Caco-2 (cell line): ENCODE results near the gene KIF17. TPM values are rescaled to one million over a fixed set of nuclear protein-coding genes. Genes with fewer than 3 reads are reported as not detected.

ENCODE experiments used
- BruUV-seq: library from RNA; stranded (reverse); fragments of 400-500 nt; replicated peaks from 2 replicates; lab custom pipeline; 2021; lab: Mats Ljungman, UMichigan
- CTCF ChIA-PET: fragments of 300-600 bp; sonication (Branson Sonifier 250); formaldehyde crosslinking; loops from one replicate; lab custom pipeline; 2022; ENCODE audit warnings: antibody characterized with exemption; lab: Charles Lee
- POLR2A ChIA-PET: fragments of 300-600 bp; sonication (Branson Sonifier 250); formaldehyde crosslinking; loops from one replicate; lab custom pipeline; 2022; ENCODE audit warnings: antibody characterized with exemption; lab: Charles Lee
- DNase-seq, 2 experiments: peaks; one replicate each; pipeline versions ENCODE4 v3.0.0 to v3.0.0-alpha.2; 2020 to 2022
- H3K27me3 ChIP-seq: replicated peaks from 2 replicates; pipeline ENCODE4 v1.6.0; 2011; ENCODE audit warnings: low read length; ENCODE audit not compliant: control insufficient read depth, insufficient read depth
- H3K36me3 ChIP-seq: 2 replicates; pipeline ENCODE4 v1.5.1; 2011; ENCODE audit warnings: low read length; ENCODE audit not compliant: control insufficient read depth, insufficient read depth
- H3K4me1 ChIP-seq: fragments of 250-450 bp; sonication (Bioruptor Pico); 2 replicates; pipeline ENCODE4 v1.5.1; 2020; ENCODE audit warnings: mild to moderate bottlenecking
- H3K4me3 ChIP-seq: 2 replicates; pipeline ENCODE4 v1.5.1; 2011; ENCODE audit warnings: low read depth, mild to moderate bottlenecking, control low read depth, low read length
- H3K9me3 ChIP-seq: fragments of 250-450 bp; sonication (Bioruptor Pico); 2 replicates; pipeline ENCODE4 v1.5.1; 2020; ENCODE audit warnings: mild to moderate bottlenecking, moderate library complexity
- H3K27ac Mint-ChIP-seq: one replicate; pipeline ENCODE4 v1.8.0; 2022; ENCODE audit warnings: mixed read lengths; ENCODE audit not compliant: unreplicated experiment
- H3K27me3 Mint-ChIP-seq: one replicate; pipeline ENCODE4 v1.8.0; 2022; ENCODE audit warnings: mixed read lengths; ENCODE audit not compliant: insufficient read depth, unreplicated experiment
- H3K36me3 Mint-ChIP-seq: one replicate; pipeline ENCODE4 v1.8.0; 2022; ENCODE audit warnings: mild to moderate bottlenecking, mixed read lengths; ENCODE audit not compliant: insufficient read depth, unreplicated experiment
- H3K4me1 Mint-ChIP-seq: one replicate; pipeline ENCODE4 v1.8.0; 2022; ENCODE audit warnings: low read depth, mixed read lengths; ENCODE audit not compliant: unreplicated experiment
- H3K4me3 Mint-ChIP-seq: one replicate; pipeline ENCODE4 v1.8.0; 2022; ENCODE audit warnings: mild to moderate bottlenecking, moderate library complexity, mixed read lengths; ENCODE audit not compliant: unreplicated experiment
- H3K9me3 Mint-ChIP-seq: one replicate; pipeline ENCODE4 v1.8.0; 2022; ENCODE audit warnings: mixed read lengths; ENCODE audit not compliant: unreplicated experiment
- intact Hi-C: fragments of 100-400 bp; cut with micrococcal nuclease; formaldehyde crosslinking; loops from one replicate; pipeline ENCODE4 v1.10.0; 2022; ENCODE audit not compliant: unreplicated experiment
- total RNA-seq: library from RNA; stranded (reverse); gene quantifications from 2 replicates; pipeline ENCODE4 v1.2.3, GENCODE V29; 2022
- TF ChIP-seq, protein P1 (sequence below), 2 experiments: fragments of 200-600 bp in 1 of 2; IDR thresholded peaks; 1 replicate in 1 of 2; 2 replicates in 1 of 2; pipeline versions ENCODE4 v1.5.1 to v1.8.0; 2011 to 2022; ENCODE audit warnings: antibody characterized with exemption in 1 of 2, control low read depth in 1 of 2, inconsistent platforms in 1 of 2, low read depth in 1 of 2, low read length in 1 of 2, mild to moderate bottlenecking in 1 of 2, moderate library complexity in 1 of 2; ENCODE audit not compliant: insufficient read depth in 1 of 2, severe bottlenecking in 1 of 2, unreplicated experiment in 1 of 2

Gene KIF17
- total RNA-seq, 1 experiment from 2014 or later, result 1.5 TPM

GRCh38 chr1:20624709-20625108 is 93.1 kb downstream of the KIF17 start:
- no peaks in the 10 kb centered on the region for H3K9me3 ChIP-seq
- DNase-seq, result no peak
- ChIA-PET POLR2A (no interaction called here), CTCF (interaction anchor here (0.9 kb wide), 1 partner anchor 31 kb away, joined by 3 read pairs; no protein-coding TSS in a partner anchor)
- H3K36me3 ChIP-seq, result no peaks in the 10 kb centered on the region
- no peaks in the 10 kb centered on the region for H3K9me3 Mint-ChIP-seq
- H3K27ac Mint-ChIP-seq, result no peak overlapping the region
- H3K4me3 ChIP-seq, result no peak overlapping the region
- no peaks in the 10 kb centered on the region for H3K36me3 Mint-ChIP-seq
- no peaks in the 10 kb centered on the region for H3K27me3 ChIP-seq
- no peak overlapping the region for H3K4me3 Mint-ChIP-seq
- BruUV-seq, result no TSS peak
- TF ChIP-seq, protein P1, sequence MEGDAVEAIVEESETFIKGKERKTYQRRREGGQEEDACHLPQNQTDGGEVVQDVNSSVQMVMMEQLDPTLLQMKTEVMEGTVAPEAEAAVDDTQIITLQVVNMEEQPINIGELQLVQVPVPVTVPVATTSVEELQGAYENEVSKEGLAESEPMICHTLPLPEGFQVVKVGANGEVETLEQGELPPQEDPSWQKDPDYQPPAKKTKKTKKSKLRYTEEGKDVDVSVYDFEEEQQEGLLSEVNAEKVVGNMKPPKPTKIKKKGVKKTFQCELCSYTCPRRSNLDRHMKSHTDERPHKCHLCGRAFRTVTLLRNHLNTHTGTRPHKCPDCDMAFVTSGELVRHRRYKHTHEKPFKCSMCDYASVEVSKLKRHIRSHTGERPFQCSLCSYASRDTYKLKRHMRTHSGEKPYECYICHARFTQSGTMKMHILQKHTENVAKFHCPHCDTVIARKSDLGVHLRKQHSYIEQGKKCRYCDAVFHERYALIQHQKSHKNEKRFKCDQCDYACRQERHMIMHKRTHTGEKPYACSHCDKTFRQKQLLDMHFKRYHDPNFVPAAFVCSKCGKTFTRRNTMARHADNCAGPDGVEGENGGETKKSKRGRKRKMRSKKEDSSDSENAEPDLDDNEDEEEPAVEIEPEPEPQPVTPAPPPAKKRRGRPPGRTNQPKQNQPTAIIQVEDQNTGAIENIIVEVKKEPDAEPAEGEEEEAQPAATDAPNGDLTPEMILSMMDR (IDR thresholded peaks at IDR 0.05; ENCODE audit: insufficient read depth in 1 of 2, low read depth in 1 of 2, low read length in 1 of 2, severe bottlenecking in 1 of 2, unreplicated experiment in 1 of 2), result no peak
- peaks cover 6% of the 10 kb centered on the region for H3K4me1 Mint-ChIP-seq
- no peaks in the 10 kb centered on the region for H3K4me1 ChIP-seq
- H3K27me3 Mint-ChIP-seq, result no peaks in the 10 kb centered on the region
- intact Hi-C loops, result no loop called here

DNA sequence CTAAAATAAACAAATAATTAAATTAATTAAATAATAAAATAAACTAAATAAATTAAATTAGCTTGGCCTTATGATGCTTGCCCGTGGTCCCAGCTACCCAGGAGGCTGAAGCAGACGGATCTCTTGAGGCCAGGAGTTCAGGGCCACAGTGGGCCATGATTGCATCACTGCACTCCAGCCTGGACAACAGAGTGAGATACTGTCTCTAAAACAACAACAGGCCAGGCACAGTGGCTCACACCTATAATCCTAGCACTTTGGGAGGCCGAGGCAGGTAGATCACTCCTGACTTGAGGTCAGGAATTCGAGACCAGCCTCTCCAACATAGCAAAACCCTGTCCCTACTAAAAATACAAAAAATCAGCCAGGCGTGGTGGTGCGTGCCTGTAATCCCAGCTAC is 96.8 kb downstream of the KIF17 start:
- H3K9me3 Mint-ChIP-seq, result no peaks in the 10 kb centered on the region
- intact Hi-C loops, result no loop called here
- H3K27ac Mint-ChIP-seq, result no peak overlapping the region
- ChIA-PET POLR2A (no interaction called here), CTCF (interaction anchor here (0.7 kb wide), 1 partner anchor 728 kb away, joined by 3 read pairs; no protein-coding TSS in a partner anchor)
- Histone ChIP-seq H3K27me3 (no peaks in the 10 kb centered on the region), H3K4me1 (no peaks in the 10 kb centered on the region), H3K36me3 (no peaks in the 10 kb centered on the region), H3K4me3 (no peak overlapping the region), H3K9me3 (no peaks in the 10 kb centered on the region)
- no peaks in the 10 kb centered on the region for H3K27me3 Mint-ChIP-seq
- DNase-seq, result no peak
- no peaks in the 10 kb centered on the region for H3K36me3 Mint-ChIP-seq
- no peak overlapping the region for H3K4me3 Mint-ChIP-seq
- TF ChIP-seq, protein P1 (IDR thresholded peaks at IDR 0.05; ENCODE audit: insufficient read depth in 1 of 2, low read depth in 1 of 2, low read length in 1 of 2, severe bottlenecking in 1 of 2, unreplicated experiment in 1 of 2), result no peak
- no TSS peak for BruUV-seq
- H3K4me1 Mint-ChIP-seq, result peaks cover 6% of the 10 kb centered on the region

DNA sequence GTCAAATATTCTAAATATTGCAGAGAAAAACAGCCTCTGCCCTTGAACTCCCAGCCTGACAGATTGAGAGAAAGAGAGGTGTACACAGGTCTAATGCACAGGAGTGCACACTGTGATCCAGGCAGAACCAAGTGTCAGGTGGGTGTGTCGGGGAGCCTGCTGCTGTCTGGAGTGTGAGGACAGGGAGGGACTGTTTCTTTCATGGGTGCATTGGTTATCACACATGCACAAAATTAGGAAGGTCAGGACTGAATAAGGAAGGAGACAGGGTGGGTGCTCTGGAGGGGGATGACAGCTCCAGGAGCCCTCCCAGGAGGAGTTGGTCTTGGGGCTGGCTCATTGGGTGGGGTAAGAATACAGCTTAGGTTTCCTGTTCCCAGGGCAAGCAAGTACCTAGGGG is 97.8 kb downstream of the KIF17 start:
- no peaks in the 10 kb centered on the region for H3K9me3 Mint-ChIP-seq
- DNase-seq, result no peak
- H3K36me3 ChIP-seq, result no peaks in the 10 kb centered on the region
- POLR2A ChIA-PET, result no interaction called here
- CTCF ChIA-PET, result no interaction called here
- H3K27me3 Mint-ChIP-seq, result no peaks in the 10 kb centered on the region
- peaks cover 6% of the 10 kb centered on the region for H3K4me1 Mint-ChIP-seq
- no peak overlapping the region for H3K4me3 Mint-ChIP-seq
- H3K4me1 ChIP-seq, result no peaks in the 10 kb centered on the region
- intact Hi-C loops, result no loop called here
- BruUV-seq, result no TSS peak
- no peak overlapping the region for H3K27ac Mint-ChIP-seq
- no peaks in the 10 kb centered on the region for H3K27me3 ChIP-seq
- no peak overlapping the region for H3K4me3 ChIP-seq
- no peaks in the 10 kb centered on the region for H3K9me3 ChIP-seq
- TF ChIP-seq, protein P1 (IDR thresholded peaks at IDR 0.05; ENCODE audit: insufficient read depth in 1 of 2, low read depth in 1 of 2, low read length in 1 of 2, severe bottlenecking in 1 of 2, unreplicated experiment in 1 of 2), result no peak
- H3K36me3 Mint-ChIP-seq, result no peaks in the 10 kb centered on the region
